HepG2 (cell line): ENCODE results near the gene MICAL3.

Source experiments
- ARNT ChIP-seq: fragments of 450-650 bp; IDR thresholded peaks from 2 replicates; pipeline ENCODE4 v1.6.1; 2017
- BCL3 ChIP-seq: sonication (generic); formaldehyde crosslinking; IDR thresholded peaks from 2 replicates; pipeline ENCODE4 v1.5.1; 2020; ENCODE audit warnings: mild to moderate bottlenecking, missing genetic modification reagents, moderate library complexity
- BHLHE40 ChIP-seq: IDR thresholded peaks from 2 replicates; pipeline ENCODE4 v1.6.1; 2011; ENCODE audit warnings: low read length, improper control_type of control experiment
- EP300 ChIP-seq, 3 experiments: sonication (generic) in 1 of 3; formaldehyde crosslinking in 1 of 3; IDR thresholded peaks; 2 replicates each; pipeline versions ENCODE4 v1.5.1 to v1.6.1; 2011 to 2020; ENCODE audit warnings: low read depth in 2 of 3, low read length in 2 of 3, borderline replicate concordance in 1 of 3, improper control_type of control experiment in 1 of 3, mild to moderate bottlenecking in 1 of 3, missing genetic modification reagents in 1 of 3, moderate library complexity in 1 of 3
- NFIC ChIP-seq: IDR thresholded peaks from 2 replicates; pipeline ENCODE4 v1.6.1; 2012; ENCODE audit warnings: mild to moderate bottlenecking, low read length, inconsistent platforms
- ZBED4 ChIP-seq: sonication (generic); formaldehyde crosslinking; IDR thresholded peaks from 2 replicates; pipeline ENCODE4 v1.4.0; 2020; ENCODE audit warnings: missing genetic modification reagents, borderline replicate concordance
- ZNF138 ChIP-seq: sonication (generic); formaldehyde crosslinking; IDR thresholded peaks from 2 replicates; pipeline ENCODE4 v1.5.0; 2020; ENCODE audit warnings: mild to moderate bottlenecking, low read depth, missing genetic modification reagents
- ZSCAN20 ChIP-seq: sonication (generic); formaldehyde crosslinking; IDR thresholded peaks from 2 replicates; pipeline ENCODE4 v1.4.0; 2020; ENCODE audit warnings: missing genetic modification reagents, mild to moderate bottlenecking, borderline replicate concordance
- ZZZ3 ChIP-seq: sonication (generic); formaldehyde crosslinking; IDR thresholded peaks from 2 replicates; pipeline ENCODE4 v1.4.0; 2020; ENCODE audit warnings: missing genetic modification reagents, mild to moderate bottlenecking, borderline replicate concordance

- no peak for TF ChIP-seq BHLHE40
- TF ChIP-seq ARNT = no peak
- no peak for TF ChIP-seq ZNF138 (CRISPR knock-in tag)
- no peak for TF ChIP-seq NFIC
- no peak for TF ChIP-seq EP300 (IDR thresholded peaks at IDR 0.05; ENCODE audit: low read depth in 2 of 2, low read length in 2 of 2)
- no peak for TF ChIP-seq EP300 (CRISPR knock-in tag; IDR thresholded peaks at IDR 0.05; ENCODE audit: borderline replicate concordance)
- no peak for TF ChIP-seq ZZZ3 (CRISPR knock-in tag)
- TF ChIP-seq ZSCAN20 (CRISPR knock-in tag) = no peak
- no peak for TF ChIP-seq BCL3
- no peak for TF ChIP-seq ZBED4 (CRISPR knock-in tag)
Measured at GRCh38 chr22:17772958-17773605, 251.3 kb downstream of the MICAL3 start.
